HepG2 (cell line): ENCODE measurements around the gene STX4. TPM values are rescaled to one million over a fixed set of nuclear protein-coding genes. Genes with fewer than 3 reads are reported as not detected.
A peak's percentile ranks its signal among the peaks of the same experiment; 100 is the strongest.

Experiments
- CBX2 ChIP-seq, 2 experiments: fragments of 200-600 bp in 1 of 2; sonication (generic); formaldehyde crosslinking in 1 of 2; IDR thresholded peaks; 2 replicates each; pipeline versions ENCODE4 v1.7.0 to v1.8.1; 2018 to 2022; ENCODE audit warnings: low read depth in 2 of 2, low read length in 1 of 2, mild to moderate bottlenecking in 1 of 2, missing genetic modification reagents in 1 of 2
- FOXK1 ChIP-seq: sonication (generic); formaldehyde crosslinking; IDR thresholded peaks from 2 replicates; pipeline ENCODE4 v1.4.0; 2020; ENCODE audit warnings: low read depth, missing genetic modification reagents, borderline replicate concordance
- GTF2F1 ChIP-seq: fragments of 150-350 bp; IDR thresholded peaks from 2 replicates; pipeline ENCODE4 v1.6.1; 2014; ENCODE audit warnings: low read length
- NKX3-1 ChIP-seq: sonication (generic); formaldehyde crosslinking; IDR thresholded peaks from 2 replicates; pipeline ENCODE4 v1.5.0; 2020; ENCODE audit warnings: missing genetic modification reagents
- NPAS2 ChIP-seq: sonication (generic); formaldehyde crosslinking; IDR thresholded peaks from 2 replicates; pipeline ENCODE4 v1.8.0; 2022; ENCODE audit warnings: mild to moderate bottlenecking, missing genetic modification reagents, borderline replicate concordance
- ONECUT2 ChIP-seq: sonication (generic); formaldehyde crosslinking; IDR thresholded peaks from 2 replicates; pipeline ENCODE4 v1.4.0; 2020; ENCODE audit warnings: missing genetic modification reagents
- RAD21 ChIP-seq: fragments of 450-650 bp; formaldehyde crosslinking; IDR thresholded peaks from 2 replicates; pipeline ENCODE4 v1.5.0; 2020; ENCODE audit warnings: mild to moderate bottlenecking
- RFXAP ChIP-seq: sonication (generic); formaldehyde crosslinking; IDR thresholded peaks from 2 replicates; pipeline ENCODE4 v1.4.0; 2020; ENCODE audit warnings: missing genetic modification reagents, borderline replicate concordance
- RORA ChIP-seq: sonication (generic); formaldehyde crosslinking; IDR thresholded peaks from 2 replicates; pipeline ENCODE4 v1.5.0; 2020; ENCODE audit warnings: mild to moderate bottlenecking, missing genetic modification reagents, moderate library complexity
- TEAD2 ChIP-seq: sonication (generic); formaldehyde crosslinking; IDR thresholded peaks from 2 replicates; pipeline ENCODE4 v1.9.0; 2021; ENCODE audit warnings: missing genetic modification reagents
- TMF1 ChIP-seq: sonication (generic); formaldehyde crosslinking; IDR thresholded peaks from 2 replicates; pipeline ENCODE4 v1.8.1; 2022; ENCODE audit warnings: low read depth, missing genetic modification reagents
- ZNF205 ChIP-seq: IDR thresholded peaks from 2 replicates; pipeline ENCODE4 v1.6.1; 2018; ENCODE audit warnings: missing biosample characterization, missing genetic modification reagents
- ZNF232 ChIP-seq: sonication (generic); formaldehyde crosslinking; IDR thresholded peaks from 2 replicates; pipeline ENCODE4 v1.4.0; 2020; ENCODE audit warnings: missing genetic modification reagents, borderline replicate concordance
- ZNF75D ChIP-seq: sonication (generic); formaldehyde crosslinking; IDR thresholded peaks from 2 replicates; pipeline ENCODE4 v1.8.1; 2023; ENCODE audit warnings: missing genetic modification reagents, mild to moderate bottlenecking, borderline replicate concordance
- polyA plus RNA-seq, 8 experiments: library from polyadenylated mRNA; depleted of rRNA in 3 of 8; stranded (reverse) in 7 of 8; unstranded in 1 of 8; fragments of >200 nt; fragmentation: Illumina TruSeq in 4 of 8; extraction: Trizol in 4 of 8; gene quantifications; 2 replicates each; pipeline versions ENCODE4 v1.2.1 to v1.2.3, GENCODE V29; 2011 to 2016; ENCODE audit warnings: low read depth in 4 of 8, missing spikeins in 1 of 8, mixed read lengths in 1 of 8; ENCODE audit not compliant: insufficient read depth in 1 of 8
- total RNA-seq, 5 experiments: library from RNA; depleted of rRNA; stranded (reverse); fragments of >200 nt; fragmentation: Illumina TruSeq; extraction: Trizol; gene quantifications; 2 replicates each; pipeline ENCODE4 v1.2.3, GENCODE V29; 2016; ENCODE audit warnings: low read depth in 1 of 5
- TF ChIP-seq, protein P1 (sequence below): IDR thresholded peaks from 2 replicates; pipeline ENCODE4 v1.6.1; 2016; ENCODE audit warnings: control low read depth
- TF ChIP-seq, protein P2 (sequence below): sonication (generic); formaldehyde crosslinking; IDR thresholded peaks from 2 replicates; pipeline ENCODE4 v1.5.1; 2020; ENCODE audit warnings: missing genetic modification reagents, mild to moderate bottlenecking, borderline replicate concordance
- TF ChIP-seq, protein P3 (sequence below): sonication (generic); formaldehyde crosslinking; IDR thresholded peaks from 2 replicates; pipeline ENCODE4 v1.5.1; 2020; ENCODE audit warnings: missing genetic modification reagents, mild to moderate bottlenecking, borderline replicate concordance
- TF ChIP-seq, protein P4 (sequence below): sonication (generic); formaldehyde crosslinking; conservative IDR thresholded peaks from 2 replicates; pipeline ENCODE4 v1.4.0; 2020; ENCODE audit warnings: missing genetic modification reagents
- TF ChIP-seq, protein P5 (sequence below): sonication (generic); formaldehyde crosslinking; IDR thresholded peaks from 2 replicates; pipeline ENCODE4 v1.4.0; 2020; ENCODE audit warnings: missing genetic modification reagents, mild to moderate bottlenecking, borderline replicate concordance
- TF ChIP-seq, protein P6 (sequence below): sonication (generic); formaldehyde crosslinking; IDR thresholded peaks from 2 replicates; pipeline ENCODE4 v1.4.0; 2020; ENCODE audit warnings: missing genetic modification reagents, low read depth, mild to moderate bottlenecking, borderline replicate concordance

The STX4 gene
- total and polyA plus RNA-seq, 2 of the 13 experiments (the other 11 are each of a cell fraction or from before 2014, with no cell fraction given), result 29.2 to 34.6 TPM

DNA sequence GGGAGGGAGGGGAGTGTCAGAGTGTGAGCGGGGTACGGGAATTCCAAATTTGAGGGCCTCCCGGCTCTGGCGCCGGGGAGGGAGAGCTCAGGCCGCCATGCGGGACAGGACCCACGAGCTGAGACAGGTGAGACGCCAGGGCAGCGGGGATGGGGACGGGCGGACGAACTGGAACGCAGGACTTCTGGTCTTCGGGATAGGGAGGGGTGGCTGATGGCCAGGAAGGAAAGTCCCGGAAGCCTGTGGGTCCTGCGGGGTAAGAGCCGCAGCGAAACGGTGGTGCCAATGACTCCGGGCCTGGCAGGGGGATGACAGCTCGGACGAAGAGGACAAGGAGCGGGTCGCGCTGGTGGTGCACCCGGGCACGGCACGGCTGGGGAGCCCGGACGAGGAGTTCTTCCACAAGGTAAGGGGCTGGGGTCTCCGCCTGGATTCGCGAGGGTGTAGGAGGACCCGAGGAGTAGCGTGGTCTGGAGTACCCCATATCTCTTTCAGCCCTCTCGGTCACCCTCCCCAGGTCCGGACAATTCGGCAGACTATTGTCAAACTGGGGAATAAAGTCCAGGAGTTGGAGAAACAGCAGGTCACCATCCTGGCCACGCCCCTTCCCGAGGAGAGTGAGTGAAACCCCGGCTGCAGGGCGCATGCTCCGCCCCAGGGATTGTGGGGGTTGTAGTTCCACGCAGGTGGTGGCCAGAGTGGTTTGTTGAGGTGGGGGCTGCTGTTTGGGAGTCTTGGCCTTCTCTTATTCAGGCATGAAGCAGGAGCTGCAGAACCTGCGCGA is 543 bp downstream of the STX4 start (continued):
- TF ChIP-seq ONECUT2 (CRISPR knock-in tag) (no peak), RORA (CRISPR knock-in tag) (no peak), ZNF75D (CRISPR knock-in tag) (no peak), GTF2F1 (no peak), NPAS2 (CRISPR knock-in tag) (no peak), CBX2 (IDR thresholded peaks at IDR 0.05; ENCODE audit: low read depth, low read length) (no peak), CBX2 (CRISPR knock-in tag; IDR thresholded peaks at IDR 0.05; ENCODE audit: low read depth) (no peak), ZNF232 (CRISPR knock-in tag) (peak; percentile 88; the same call in 1 of the 2 replicates), TEAD2 (no peak), RFXAP (CRISPR knock-in tag) (peak; percentile 65; the same call in 1 of the 2 replicates), NKX3-1 (CRISPR knock-in tag) (0 out of 2 replicates have a peak, but pooled peaks have one; percentile 34), FOXK1 (CRISPR knock-in tag) (peak; percentile 67; the same call in 1 of the 2 replicates), TMF1 (CRISPR knock-in tag) (no peak), ZNF205 (CRISPR knock-in tag) (no peak), RAD21 (CRISPR knock-in tag) (peak; percentile 17; the same call in 1 of the 2 replicates)
- TF ChIP-seq, protein P1, sequence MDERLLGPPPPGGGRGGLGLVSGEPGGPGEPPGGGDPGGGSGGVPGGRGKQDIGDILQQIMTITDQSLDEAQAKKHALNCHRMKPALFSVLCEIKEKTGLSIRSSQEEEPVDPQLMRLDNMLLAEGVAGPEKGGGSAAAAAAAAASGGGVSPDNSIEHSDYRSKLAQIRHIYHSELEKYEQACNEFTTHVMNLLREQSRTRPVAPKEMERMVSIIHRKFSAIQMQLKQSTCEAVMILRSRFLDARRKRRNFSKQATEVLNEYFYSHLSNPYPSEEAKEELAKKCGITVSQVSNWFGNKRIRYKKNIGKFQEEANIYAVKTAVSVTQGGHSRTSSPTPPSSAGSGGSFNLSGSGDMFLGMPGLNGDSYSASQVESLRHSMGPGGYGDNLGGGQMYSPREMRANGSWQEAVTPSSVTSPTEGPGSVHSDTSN (CRISPR knock-in tag), result no peak
- TF ChIP-seq, protein P2, sequence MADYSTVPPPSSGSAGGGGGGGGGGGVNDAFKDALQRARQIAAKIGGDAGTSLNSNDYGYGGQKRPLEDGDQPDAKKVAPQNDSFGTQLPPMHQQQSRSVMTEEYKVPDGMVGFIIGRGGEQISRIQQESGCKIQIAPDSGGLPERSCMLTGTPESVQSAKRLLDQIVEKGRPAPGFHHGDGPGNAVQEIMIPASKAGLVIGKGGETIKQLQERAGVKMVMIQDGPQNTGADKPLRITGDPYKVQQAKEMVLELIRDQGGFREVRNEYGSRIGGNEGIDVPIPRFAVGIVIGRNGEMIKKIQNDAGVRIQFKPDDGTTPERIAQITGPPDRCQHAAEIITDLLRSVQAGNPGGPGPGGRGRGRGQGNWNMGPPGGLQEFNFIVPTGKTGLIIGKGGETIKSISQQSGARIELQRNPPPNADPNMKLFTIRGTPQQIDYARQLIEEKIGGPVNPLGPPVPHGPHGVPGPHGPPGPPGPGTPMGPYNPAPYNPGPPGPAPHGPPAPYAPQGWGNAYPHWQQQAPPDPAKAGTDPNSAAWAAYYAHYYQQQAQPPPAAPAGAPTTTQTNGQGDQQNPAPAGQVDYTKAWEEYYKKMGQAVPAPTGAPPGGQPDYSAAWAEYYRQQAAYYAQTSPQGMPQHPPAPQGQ (CRISPR knock-in tag), result no peak
- TF ChIP-seq, protein P3, sequence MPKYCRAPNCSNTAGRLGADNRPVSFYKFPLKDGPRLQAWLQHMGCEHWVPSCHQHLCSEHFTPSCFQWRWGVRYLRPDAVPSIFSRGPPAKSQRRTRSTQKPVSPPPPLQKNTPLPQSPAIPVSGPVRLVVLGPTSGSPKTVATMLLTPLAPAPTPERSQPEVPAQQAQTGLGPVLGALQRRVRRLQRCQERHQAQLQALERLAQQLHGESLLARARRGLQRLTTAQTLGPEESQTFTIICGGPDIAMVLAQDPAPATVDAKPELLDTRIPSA (CRISPR knock-in tag), result 0 out of 2 replicates have a peak, but pooled peaks have one; percentile 1
- TF ChIP-seq, protein P4, sequence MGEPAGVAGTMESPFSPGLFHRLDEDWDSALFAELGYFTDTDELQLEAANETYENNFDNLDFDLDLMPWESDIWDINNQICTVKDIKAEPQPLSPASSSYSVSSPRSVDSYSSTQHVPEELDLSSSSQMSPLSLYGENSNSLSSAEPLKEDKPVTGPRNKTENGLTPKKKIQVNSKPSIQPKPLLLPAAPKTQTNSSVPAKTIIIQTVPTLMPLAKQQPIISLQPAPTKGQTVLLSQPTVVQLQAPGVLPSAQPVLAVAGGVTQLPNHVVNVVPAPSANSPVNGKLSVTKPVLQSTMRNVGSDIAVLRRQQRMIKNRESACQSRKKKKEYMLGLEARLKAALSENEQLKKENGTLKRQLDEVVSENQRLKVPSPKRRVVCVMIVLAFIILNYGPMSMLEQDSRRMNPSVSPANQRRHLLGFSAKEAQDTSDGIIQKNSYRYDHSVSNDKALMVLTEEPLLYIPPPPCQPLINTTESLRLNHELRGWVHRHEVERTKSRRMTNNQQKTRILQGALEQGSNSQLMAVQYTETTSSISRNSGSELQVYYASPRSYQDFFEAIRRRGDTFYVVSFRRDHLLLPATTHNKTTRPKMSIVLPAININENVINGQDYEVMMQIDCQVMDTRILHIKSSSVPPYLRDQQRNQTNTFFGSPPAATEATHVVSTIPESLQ (CRISPR knock-in tag), result no peak
- TF ChIP-seq, protein P5, sequence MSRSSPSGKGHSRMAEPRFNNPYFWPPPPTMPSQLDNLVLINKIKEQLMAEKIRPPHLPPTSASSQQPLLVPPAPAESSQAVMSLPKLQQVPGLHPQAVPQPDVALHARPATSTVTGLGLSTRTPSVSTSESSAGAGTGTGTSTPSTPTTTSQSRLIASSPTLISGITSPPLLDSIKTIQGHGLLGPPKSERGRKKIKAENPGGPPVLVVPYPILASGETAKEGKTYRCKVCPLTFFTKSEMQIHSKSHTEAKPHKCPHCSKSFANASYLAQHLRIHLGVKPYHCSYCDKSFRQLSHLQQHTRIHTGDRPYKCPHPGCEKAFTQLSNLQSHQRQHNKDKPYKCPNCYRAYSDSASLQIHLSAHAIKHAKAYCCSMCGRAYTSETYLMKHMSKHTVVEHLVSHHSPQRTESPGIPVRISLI (CRISPR knock-in tag), result no peak
- TF ChIP-seq, protein P6, sequence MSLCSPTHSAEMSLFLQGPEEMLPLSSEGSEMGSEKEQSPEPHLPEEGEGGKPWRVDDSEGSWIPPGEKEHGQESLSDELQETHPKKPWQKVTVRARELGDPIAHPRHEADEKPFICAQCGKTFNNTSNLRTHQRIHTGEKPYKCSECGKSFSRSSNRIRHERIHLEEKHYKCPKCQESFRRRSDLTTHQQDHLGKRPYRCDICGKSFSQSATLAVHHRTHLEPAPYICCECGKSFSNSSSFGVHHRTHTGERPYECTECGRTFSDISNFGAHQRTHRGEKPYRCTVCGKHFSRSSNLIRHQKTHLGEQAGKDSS, result no peak
